Esophagus squamous epithelium (tissue), 5 donors: ENCODE measurements around the gene SPTLC3. TPM values are rescaled to one million over a fixed set of nuclear protein-coding genes. Genes with fewer than 3 reads are reported as not detected.

Source experiments
- DNase-seq: peaks from one replicate; lab custom pipeline; 2025; lab: John Stamatoyannopoulos, UW
- H3K27ac ChIP-seq, 4 donors: fragments of 200-600 bp; sonication (generic); one replicate each; pipeline ENCODE4 v1.5.1; 2016 to 2019; ENCODE audit warnings: mild to moderate bottlenecking in 1 of 4
- H3K27me3 ChIP-seq, 4 donors: fragments of 200-600 bp; sonication (generic); 1 replicate in 3 of 4; 2 replicates in 1 of 4; pipeline versions ENCODE4 v1.5.1 to v1.6.0; 2017 to 2021; ENCODE audit warnings: antibody characterized with exemption in 1 of 4
- H3K36me3 ChIP-seq, 3 donors: fragments of 200-600 bp; sonication (generic); one replicate each; pipeline ENCODE4 v1.5.1; 2016 to 2019
- H3K4me1 ChIP-seq, 3 donors: fragments of 200-600 bp; sonication (generic); one replicate each; pipeline ENCODE4 v1.5.1; 2017 to 2019
- H3K4me3 ChIP-seq, 4 donors: fragments of 200-600 bp; sonication (generic); 1 replicate in 3 of 4; 2 replicates in 1 of 4; pipeline ENCODE4 v1.5.1; 2016 to 2019; ENCODE audit warnings: mild to moderate bottlenecking in 2 of 4, moderate library complexity in 1 of 4
- H3K9me3 ChIP-seq, 3 donors: fragments of 200-600 bp; sonication (generic); one replicate each; pipeline ENCODE4 v1.5.1; 2016 to 2019
- CTCF ChIP-seq, 6 experiments: fragments of 450-650 bp in 4 of 6; fragments of 200-600 bp in 2 of 6; sonication (generic) in 2 of 6; IDR thresholded peaks; one replicate each; pipeline ENCODE4 v1.5.1; 2016 to 2019; ENCODE audit warnings: antibody characterized with exemption in 6 of 6, mild to moderate bottlenecking in 4 of 6, moderate library complexity in 4 of 6
- POLR2A ChIP-seq, 4 donors: fragments of 450-650 bp; IDR thresholded peaks; one replicate each; pipeline ENCODE4 v1.6.1; 2017; ENCODE audit warnings: antibody characterized with exemption in 4 of 4, mild to moderate bottlenecking in 4 of 4, moderate library complexity in 3 of 4
- WGBS, 2 donors: methylation state at CpG; one replicate each; pipeline ENCODE4 v1.1.5; 2018; 5-methylcytosine and 5-hydroxymethylcytosine counted together
- intact Hi-C: fragments of 100-400 bp; cut with DNase I; formaldehyde crosslinking; loops from one replicate; pipeline ENCODE4 v1.15.0; 2022
- total RNA-seq, 4 donors: library from RNA; depleted of rRNA; stranded (reverse); fragments of >200 nt; gene quantifications; one replicate each; pipeline ENCODE4 v1.1.0, GENCODE V29; 2016
- donor health status: DM: yes; HTN: yes; CAD: no.

The SPTLC3 gene
- total RNA-seq, 4 donors from 2014 or later = 6.9 to 9.1 (median 7.3) TPM

DNA sequence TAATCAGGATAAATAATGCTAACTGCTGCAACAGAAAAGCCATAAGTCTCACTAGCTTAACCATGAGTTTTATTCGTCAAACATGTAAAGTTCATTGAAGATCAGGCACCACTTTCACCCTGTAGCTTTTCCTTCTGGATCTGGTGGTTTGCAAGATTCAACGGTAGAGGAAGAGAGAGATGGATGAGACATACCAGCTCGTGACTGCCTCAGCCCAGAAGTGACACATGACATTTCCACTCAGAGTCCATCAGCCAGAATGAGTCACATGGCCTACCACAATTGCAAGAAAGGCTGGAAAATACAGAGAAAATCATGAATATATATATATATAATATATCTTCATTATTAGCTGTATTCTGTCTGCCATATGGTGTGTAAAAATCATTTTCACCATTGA is 29.0 kb downstream of the SPTLC3 start:
- no peak overlapping the region for H3K4me3 ChIP-seq
- intact Hi-C loops = no loop called here
- TF ChIP-seq CTCF (IDR thresholded peaks at IDR 0.05) = no peak
- no peak for TF ChIP-seq POLR2A (IDR thresholded peaks at IDR 0.05)
- 47 to 71% methylated on average over 3 of the region's 3 CpGs for WGBS, 2 donors
- H3K27me3 ChIP-seq = no peaks in the 10 kb centered on the region
- no peak for DNase-seq
- H3K36me3 ChIP-seq = no peaks in the 10 kb centered on the region
- H3K9me3 ChIP-seq = no peaks in the 10 kb centered on the region
- H3K4me1 ChIP-seq = no peaks in the 10 kb centered on the region
- H3K27ac ChIP-seq = no peak overlapping the region

GRCh38 chr20:13041574-13042457 is 33.0 kb downstream of the SPTLC3 start:
- 74 to 92% methylated on average over 4 of the region's 4 CpGs for WGBS, 2 donors
- no peak for TF ChIP-seq POLR2A (IDR thresholded peaks at IDR 0.05)
- TF ChIP-seq CTCF (IDR thresholded peaks at IDR 0.05) = no peak
- H3K36me3 ChIP-seq = no peaks in the 10 kb centered on the region
- DNase-seq = no peak
- H3K27ac ChIP-seq = no peak overlapping the region
- H3K4me3 ChIP-seq = no peak overlapping the region
- H3K4me1 ChIP-seq = no peaks in the 10 kb centered on the region
- H3K9me3 ChIP-seq = no peaks in the 10 kb centered on the region
- intact Hi-C loops = no loop called here
- H3K27me3 ChIP-seq = no peaks in the 10 kb centered on the region

- Histone ChIP-seq H3K27ac (no peak overlapping the region), H3K4me1 (no peaks in the 10 kb centered on the region), H3K9me3 (no peaks in the 10 kb centered on the region), H3K36me3 (no peaks in the 10 kb centered on the region), H3K4me3 (no peak overlapping the region), H3K27me3 (no peaks in the 10 kb centered on the region)
- TF ChIP-seq CTCF (IDR thresholded peaks at IDR 0.05) (no peak), POLR2A (IDR thresholded peaks at IDR 0.05) (no peak)
- no peak for DNase-seq
- intact Hi-C loops = no loop called here
Observed at GRCh38 chr20:13042458-13042794, 33.7 kb downstream of the SPTLC3 start.

- Histone ChIP-seq H3K27ac (no peak overlapping the region), H3K27me3 (no peaks in the 10 kb centered on the region), H3K9me3 (no peaks in the 10 kb centered on the region), H3K36me3 (peaks cover 0 to 9% (median 0%) of the 10 kb centered on the region in 3 donors), H3K4me3 (no peak overlapping the region), H3K4me1 (no peaks in the 10 kb centered on the region)
- intact Hi-C loops = no loop called here
- WGBS, 2 donors = 44 to 64% methylated on average over 1 of the region's 1 CpG
- TF ChIP-seq CTCF (IDR thresholded peaks at IDR 0.05) (no peak), POLR2A (IDR thresholded peaks at IDR 0.05) (no peak)
- DNase-seq = no peak
Observed at GRCh38 chr20:13046409-13046808, 37.6 kb downstream of the SPTLC3 start.

DNA sequence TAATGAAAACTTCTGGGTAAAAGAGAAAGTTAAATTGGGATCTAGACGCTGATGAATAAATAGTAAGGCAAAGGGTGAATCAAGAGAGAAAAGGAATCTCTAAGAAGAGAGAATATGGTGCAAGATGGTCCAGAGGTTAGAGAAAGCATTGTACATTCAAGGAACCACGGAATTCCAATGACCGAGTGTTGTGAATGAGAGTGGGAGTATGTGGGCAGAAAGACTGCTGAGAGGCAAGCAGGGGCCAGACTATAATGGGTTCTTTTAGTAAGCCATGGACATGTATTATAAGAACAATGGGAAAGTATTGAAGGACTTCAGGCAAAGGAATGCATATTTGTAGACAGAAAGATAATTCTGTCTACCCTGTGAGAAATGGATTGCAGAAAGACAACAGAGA is 45.2 kb downstream of the SPTLC3 start:
- intact Hi-C loops = no loop called here

More for the DNA sequence above, 45.2 kb downstream of the SPTLC3 start:
- Histone ChIP-seq H3K36me3 (peaks cover 0 to 7% (median 0%) of the 10 kb centered on the region in 3 donors), H3K27ac (no peak overlapping the region), H3K27me3 (no peaks in the 10 kb centered on the region), H3K9me3 (no peaks in the 10 kb centered on the region), H3K4me1 (no peaks in the 10 kb centered on the region), H3K4me3 (no peak overlapping the region)
- no peak for TF ChIP-seq CTCF (IDR thresholded peaks at IDR 0.05)
- TF ChIP-seq POLR2A (IDR thresholded peaks at IDR 0.05) = no peak
- no peak for DNase-seq
- 52 to 57% methylated on average over 3 of the region's 3 CpGs for WGBS, 2 donors
